Tibial nerve (tissue), 4 donors: ENCODE results near the gene THAP2.
"Not testable (repeated sequence)": the region's sequence is repeated elsewhere in the genome, so short reads cannot be mapped to it uniquely, and the experiment has no call there.

Experiments used
- EP300 ChIP-seq, 2 donors: sonication (generic); formaldehyde crosslinking; IDR thresholded peaks; one replicate each; pipeline ENCODE4 v1.6.1; 2017; ENCODE audit warnings: antibody characterized with exemption in 2 of 2, mild to moderate bottlenecking in 1 of 2
- TF ChIP-seq, protein P1 (sequence below), 5 experiments: fragments of 200-600 bp in 3 of 5; fragments of 450-650 bp in 2 of 5; sonication (generic) in 3 of 5; IDR thresholded peaks; one replicate each; pipeline ENCODE4 v1.5.1; 2016 to 2019; ENCODE audit warnings: antibody characterized with exemption in 5 of 5, mild to moderate bottlenecking in 3 of 5, moderate library complexity in 2 of 5

DNA sequence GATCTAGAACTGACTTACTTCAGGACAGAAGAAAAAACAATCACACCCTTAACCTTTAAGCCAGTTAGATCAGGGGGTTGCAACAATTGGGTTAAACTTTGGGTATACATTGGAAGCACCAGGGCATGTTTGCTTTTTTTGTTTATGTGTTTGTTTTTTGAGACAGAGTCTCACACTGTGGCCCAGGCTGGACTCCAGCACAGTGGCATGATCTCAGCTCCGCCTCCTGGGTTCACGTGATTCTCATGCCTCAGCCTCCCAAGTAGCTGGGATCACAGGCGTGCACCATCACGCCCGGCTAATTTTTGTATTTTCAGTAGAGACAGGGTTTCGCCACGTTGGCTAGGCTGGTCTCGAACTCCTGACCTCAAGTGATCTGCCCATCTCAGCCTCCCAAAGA is 38.1 kb downstream of the THAP2 start:
- TF ChIP-seq, protein P1, sequence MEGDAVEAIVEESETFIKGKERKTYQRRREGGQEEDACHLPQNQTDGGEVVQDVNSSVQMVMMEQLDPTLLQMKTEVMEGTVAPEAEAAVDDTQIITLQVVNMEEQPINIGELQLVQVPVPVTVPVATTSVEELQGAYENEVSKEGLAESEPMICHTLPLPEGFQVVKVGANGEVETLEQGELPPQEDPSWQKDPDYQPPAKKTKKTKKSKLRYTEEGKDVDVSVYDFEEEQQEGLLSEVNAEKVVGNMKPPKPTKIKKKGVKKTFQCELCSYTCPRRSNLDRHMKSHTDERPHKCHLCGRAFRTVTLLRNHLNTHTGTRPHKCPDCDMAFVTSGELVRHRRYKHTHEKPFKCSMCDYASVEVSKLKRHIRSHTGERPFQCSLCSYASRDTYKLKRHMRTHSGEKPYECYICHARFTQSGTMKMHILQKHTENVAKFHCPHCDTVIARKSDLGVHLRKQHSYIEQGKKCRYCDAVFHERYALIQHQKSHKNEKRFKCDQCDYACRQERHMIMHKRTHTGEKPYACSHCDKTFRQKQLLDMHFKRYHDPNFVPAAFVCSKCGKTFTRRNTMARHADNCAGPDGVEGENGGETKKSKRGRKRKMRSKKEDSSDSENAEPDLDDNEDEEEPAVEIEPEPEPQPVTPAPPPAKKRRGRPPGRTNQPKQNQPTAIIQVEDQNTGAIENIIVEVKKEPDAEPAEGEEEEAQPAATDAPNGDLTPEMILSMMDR (IDR thresholded peaks at IDR 0.05): not testable (repeated sequence)
- not testable (repeated sequence) for TF ChIP-seq EP300 (IDR thresholded peaks at IDR 0.05)
